Measurements from ENCODE around the gene ELMO1.

The ELMO1 gene

DNA sequence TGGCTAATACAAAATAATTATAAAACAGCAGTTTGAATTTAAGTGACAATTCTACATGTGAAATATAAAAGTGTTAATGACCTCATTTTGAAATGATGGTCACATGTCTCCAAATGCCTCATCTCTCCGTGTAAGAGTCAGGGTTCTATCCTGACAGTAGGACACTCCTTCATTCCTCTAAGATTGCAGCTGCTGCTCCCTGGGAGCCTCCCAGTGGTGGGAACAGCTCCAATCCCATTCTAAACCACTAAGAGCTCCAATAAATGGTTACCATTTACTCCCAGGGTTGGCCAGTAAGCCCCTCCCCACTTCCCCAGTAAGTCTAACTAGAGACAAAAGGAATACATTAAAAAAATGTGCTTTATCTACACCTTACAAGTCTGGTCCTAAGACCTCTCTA lies 379.8 kb downstream of the ELMO1 start:
- H3K4me3 ChIP-seq (ENCODE audit: low read depth, low read length) = no peak overlapping the region
- no peak for DNase-seq (ENCODE audit: low read depth)
- no peak for TF ChIP-seq MAX (IDR thresholded peaks at IDR 0.05; ENCODE audit: low read depth, low read length)
- TF ChIP-seq, protein P1, sequence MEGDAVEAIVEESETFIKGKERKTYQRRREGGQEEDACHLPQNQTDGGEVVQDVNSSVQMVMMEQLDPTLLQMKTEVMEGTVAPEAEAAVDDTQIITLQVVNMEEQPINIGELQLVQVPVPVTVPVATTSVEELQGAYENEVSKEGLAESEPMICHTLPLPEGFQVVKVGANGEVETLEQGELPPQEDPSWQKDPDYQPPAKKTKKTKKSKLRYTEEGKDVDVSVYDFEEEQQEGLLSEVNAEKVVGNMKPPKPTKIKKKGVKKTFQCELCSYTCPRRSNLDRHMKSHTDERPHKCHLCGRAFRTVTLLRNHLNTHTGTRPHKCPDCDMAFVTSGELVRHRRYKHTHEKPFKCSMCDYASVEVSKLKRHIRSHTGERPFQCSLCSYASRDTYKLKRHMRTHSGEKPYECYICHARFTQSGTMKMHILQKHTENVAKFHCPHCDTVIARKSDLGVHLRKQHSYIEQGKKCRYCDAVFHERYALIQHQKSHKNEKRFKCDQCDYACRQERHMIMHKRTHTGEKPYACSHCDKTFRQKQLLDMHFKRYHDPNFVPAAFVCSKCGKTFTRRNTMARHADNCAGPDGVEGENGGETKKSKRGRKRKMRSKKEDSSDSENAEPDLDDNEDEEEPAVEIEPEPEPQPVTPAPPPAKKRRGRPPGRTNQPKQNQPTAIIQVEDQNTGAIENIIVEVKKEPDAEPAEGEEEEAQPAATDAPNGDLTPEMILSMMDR (IDR thresholded peaks at IDR 0.05; ENCODE audit: low read depth, low read length) = no peak
- TF ChIP-seq POLR2A (IDR thresholded peaks at IDR 0.05; ENCODE audit: extremely low read depth, insufficient read length) = no peak
- no peak for TF ChIP-seq MYC (IDR thresholded peaks at IDR 0.05; ENCODE audit: low read depth, low read length)

GRCh38 chr7:37068038-37068437 lies 380.6 kb downstream of the ELMO1 start:
- H3K4me3 ChIP-seq (ENCODE audit: low read depth, low read length) = no peak overlapping the region
- TF ChIP-seq MAX (IDR thresholded peaks at IDR 0.05; ENCODE audit: low read depth, low read length) (no peak), MYC (IDR thresholded peaks at IDR 0.05; ENCODE audit: low read depth, low read length) (no peak)
- DNase-seq (ENCODE audit: low read depth) = no peak

DNA sequence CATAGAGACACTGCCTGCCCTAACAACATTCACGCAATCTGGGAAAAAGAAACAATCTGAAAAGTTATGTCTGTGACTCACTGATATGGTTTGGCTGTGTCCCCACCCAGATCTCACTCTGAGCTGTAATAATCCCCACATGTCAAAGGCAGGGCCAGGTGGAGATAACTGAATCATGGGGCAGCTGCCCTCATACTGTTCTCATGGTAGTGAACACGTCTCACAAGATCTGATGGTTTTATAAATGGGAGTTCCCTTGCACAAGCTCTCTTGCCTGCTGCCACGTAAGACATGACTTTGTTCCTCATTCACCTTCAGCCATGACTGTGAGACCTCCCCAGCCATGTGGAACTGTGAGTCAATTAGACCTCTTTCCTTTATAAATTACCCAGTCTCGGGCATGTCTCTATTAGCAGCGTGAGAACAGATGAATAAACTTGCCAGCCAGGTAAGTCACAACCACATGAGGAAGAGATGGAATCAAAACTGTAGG lies 382.8 kb downstream of the ELMO1 start:
- H3K4me3 ChIP-seq (ENCODE audit: low read depth, low read length) = no peak overlapping the region
- DNase-seq (ENCODE audit: low read depth) = no peak
- TF ChIP-seq, protein P1 (IDR thresholded peaks at IDR 0.05; ENCODE audit: low read depth, low read length) = no peak
- TF ChIP-seq MYC (IDR thresholded peaks at IDR 0.05; ENCODE audit: low read depth, low read length) (no peak), MAX (IDR thresholded peaks at IDR 0.05; ENCODE audit: low read depth, low read length) (no peak), POLR2A (IDR thresholded peaks at IDR 0.05; ENCODE audit: extremely low read depth, insufficient read length) (no peak)

- H3K4me3 ChIP-seq (ENCODE audit: low read depth, low read length) = no peak overlapping the region
- DNase-seq (ENCODE audit: low read depth) = no peak
- TF ChIP-seq MAX (IDR thresholded peaks at IDR 0.05; ENCODE audit: low read depth, low read length) (no peak), MYC (IDR thresholded peaks at IDR 0.05; ENCODE audit: low read depth, low read length) (no peak), POLR2A (IDR thresholded peaks at IDR 0.05; ENCODE audit: extremely low read depth, insufficient read length) (no peak)
- TF ChIP-seq, protein P1 (IDR thresholded peaks at IDR 0.05; ENCODE audit: low read depth, low read length) = no peak
Measured at GRCh38 chr7:37062560-37062859, 386.2 kb downstream of the ELMO1 start.

DNA sequence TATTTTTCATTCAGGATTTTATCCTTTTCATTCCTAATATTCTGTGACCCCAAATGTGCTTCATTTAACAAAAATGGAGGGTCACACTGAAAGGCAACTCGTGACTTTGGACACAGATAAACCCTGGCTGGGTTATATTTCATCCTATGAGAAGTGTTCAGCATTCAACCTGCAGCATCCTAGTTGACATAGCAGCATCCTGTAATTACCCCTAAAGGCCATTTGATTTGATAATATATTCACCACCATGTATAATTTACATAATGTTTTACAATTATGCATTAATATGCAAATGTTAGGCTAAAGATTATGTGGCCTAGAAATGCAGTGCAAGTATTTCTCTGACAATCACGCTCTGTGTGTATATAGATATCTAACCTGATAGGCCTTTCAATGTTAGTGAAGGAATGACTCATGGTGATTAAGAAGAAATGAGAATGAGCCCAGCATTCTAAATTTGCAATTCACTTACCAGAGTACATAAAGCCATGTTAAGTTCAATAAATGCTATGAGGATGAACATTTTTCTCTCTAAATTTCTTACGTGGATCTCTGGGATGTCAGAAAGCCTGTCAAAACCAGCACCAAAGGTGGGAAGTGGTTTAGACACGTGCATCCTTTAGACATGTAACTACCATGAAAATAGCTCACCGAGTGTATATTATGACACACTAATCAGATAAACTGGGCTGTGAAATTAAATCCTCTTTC lies 386.7 kb downstream of the ELMO1 start:
- no peak for DNase-seq (ENCODE audit: low read depth)
- H3K4me3 ChIP-seq (ENCODE audit: low read depth, low read length) = no peak overlapping the region
- TF ChIP-seq POLR2A (IDR thresholded peaks at IDR 0.05; ENCODE audit: extremely low read depth, insufficient read length) (no peak), MAX (IDR thresholded peaks at IDR 0.05; ENCODE audit: low read depth, low read length) (no peak), MYC (IDR thresholded peaks at IDR 0.05; ENCODE audit: low read depth, low read length) (no peak)
- TF ChIP-seq, protein P1 (IDR thresholded peaks at IDR 0.05; ENCODE audit: low read depth, low read length) = no peak

DNA sequence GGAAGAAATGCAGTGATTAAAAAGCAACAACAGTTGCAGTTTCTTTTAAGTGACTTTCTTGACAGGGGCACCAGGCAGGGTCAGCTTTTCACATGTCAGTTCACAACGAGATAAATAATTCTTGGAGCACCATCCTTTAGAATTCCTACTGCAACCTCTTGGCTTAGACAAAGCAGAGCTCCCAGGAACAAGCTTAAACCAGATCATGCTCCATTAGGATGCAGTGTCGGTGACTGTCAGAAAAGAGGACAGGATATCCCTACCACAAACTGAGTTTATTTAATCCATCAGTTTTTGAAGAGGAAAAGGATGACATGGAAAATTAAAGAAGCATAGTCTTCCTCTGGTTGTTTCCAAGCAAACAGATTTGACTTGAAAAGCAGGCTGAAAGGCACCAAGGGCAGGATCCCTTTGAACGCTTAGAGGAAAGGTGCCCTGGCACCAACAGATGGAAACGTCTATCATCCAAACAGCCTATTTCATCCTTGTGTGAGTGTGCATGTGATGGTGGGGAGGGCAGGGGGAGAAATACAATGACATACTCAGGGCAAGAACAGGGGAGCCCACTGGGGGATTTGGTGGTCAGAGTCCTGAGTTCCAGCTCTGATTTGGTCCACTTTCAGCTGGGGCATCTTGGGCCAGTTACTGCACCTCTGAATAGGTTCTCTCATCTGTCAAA lies 392.3 kb downstream of the ELMO1 start:
- TF ChIP-seq, protein P1 (IDR thresholded peaks at IDR 0.05; ENCODE audit: low read depth, low read length) = no peak
- TF ChIP-seq POLR2A (IDR thresholded peaks at IDR 0.05; ENCODE audit: extremely low read depth, insufficient read length) (no peak), MAX (IDR thresholded peaks at IDR 0.05; ENCODE audit: low read depth, low read length) (no peak), MYC (IDR thresholded peaks at IDR 0.05; ENCODE audit: low read depth, low read length) (no peak)
- no peak overlapping the region for H3K4me3 ChIP-seq (ENCODE audit: low read depth, low read length)
- DNase-seq (ENCODE audit: low read depth) = no peak

Data from NB4 (cell line).